ENCODE measurements around the gene SLAMF8. TPM values are rescaled to one million over a fixed set of nuclear protein-coding genes. Genes with fewer than 3 reads are reported as not detected.

The SLAMF8 gene
- total and polyA plus RNA-seq, 2 of the 8 experiments (the other 6 are each of a cell fraction or from before 2014, with no cell fraction given): not detected

DNA sequence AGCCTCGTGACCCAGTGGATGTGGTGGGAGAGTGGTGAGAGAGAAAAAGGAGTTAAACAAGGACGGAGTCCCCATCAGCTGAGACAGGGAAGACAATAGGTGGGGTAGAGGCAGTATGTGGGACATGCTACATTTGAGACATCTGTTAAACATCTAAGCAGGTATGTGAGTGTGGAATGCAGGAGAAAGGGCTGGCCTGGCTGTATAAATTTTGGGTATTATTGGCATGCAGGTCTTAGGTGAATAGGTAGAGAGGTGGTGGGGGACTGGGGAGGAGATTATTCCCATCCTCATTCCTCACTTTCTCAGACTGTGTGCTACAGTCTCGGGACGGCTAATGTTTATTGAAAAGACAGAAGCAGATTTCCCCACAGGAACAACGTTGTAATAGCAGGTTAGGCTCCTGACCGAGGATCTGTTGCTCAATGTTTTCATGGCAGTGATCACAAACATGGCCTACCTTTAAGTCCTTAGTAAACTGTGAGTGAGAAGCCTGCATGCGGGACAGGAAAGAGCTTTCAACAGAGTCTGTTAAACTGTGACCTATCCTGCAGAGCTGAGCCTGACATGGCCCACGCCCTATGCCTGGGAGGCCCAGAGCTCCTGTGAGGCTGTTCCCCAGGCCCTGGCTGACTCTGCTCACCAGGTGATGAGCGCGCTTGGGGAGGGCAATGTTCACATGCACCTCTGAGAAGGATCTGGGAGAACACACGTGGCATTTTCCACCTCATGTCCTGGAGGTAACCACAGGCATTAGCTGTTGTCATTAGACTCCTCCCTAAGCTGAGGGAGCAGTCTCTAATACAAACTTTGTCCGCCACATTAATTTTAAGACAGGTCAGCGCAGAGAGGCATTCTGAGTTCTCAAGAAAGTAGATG lies 19.3 kb downstream of the SLAMF8 start (continued):
- TF ChIP-seq, protein P1, sequence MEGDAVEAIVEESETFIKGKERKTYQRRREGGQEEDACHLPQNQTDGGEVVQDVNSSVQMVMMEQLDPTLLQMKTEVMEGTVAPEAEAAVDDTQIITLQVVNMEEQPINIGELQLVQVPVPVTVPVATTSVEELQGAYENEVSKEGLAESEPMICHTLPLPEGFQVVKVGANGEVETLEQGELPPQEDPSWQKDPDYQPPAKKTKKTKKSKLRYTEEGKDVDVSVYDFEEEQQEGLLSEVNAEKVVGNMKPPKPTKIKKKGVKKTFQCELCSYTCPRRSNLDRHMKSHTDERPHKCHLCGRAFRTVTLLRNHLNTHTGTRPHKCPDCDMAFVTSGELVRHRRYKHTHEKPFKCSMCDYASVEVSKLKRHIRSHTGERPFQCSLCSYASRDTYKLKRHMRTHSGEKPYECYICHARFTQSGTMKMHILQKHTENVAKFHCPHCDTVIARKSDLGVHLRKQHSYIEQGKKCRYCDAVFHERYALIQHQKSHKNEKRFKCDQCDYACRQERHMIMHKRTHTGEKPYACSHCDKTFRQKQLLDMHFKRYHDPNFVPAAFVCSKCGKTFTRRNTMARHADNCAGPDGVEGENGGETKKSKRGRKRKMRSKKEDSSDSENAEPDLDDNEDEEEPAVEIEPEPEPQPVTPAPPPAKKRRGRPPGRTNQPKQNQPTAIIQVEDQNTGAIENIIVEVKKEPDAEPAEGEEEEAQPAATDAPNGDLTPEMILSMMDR (IDR thresholded peaks at IDR 0.05; ENCODE audit: control extremely low read depth in 1 of 3, insufficient read depth in 1 of 3, low read depth in 1 of 3, low read length in 3 of 3): no peak
- no peak for TF ChIP-seq BACH1 (IDR thresholded peaks at IDR 0.05; ENCODE audit: low read length)
- TF ChIP-seq SP4 (IDR thresholded peaks at IDR 0.05; ENCODE audit: low read length): no peak
- no peak for TF ChIP-seq EZH2 (IDR thresholded peaks at IDR 0.05; ENCODE audit: low read depth, low read length, severe bottlenecking)
- TF ChIP-seq RAD21 (IDR thresholded peaks at IDR 0.05 in 1 of 2, conservative IDR thresholded peaks at IDR 0.05 in 1 of 2; ENCODE audit: low read depth in 2 of 2, low read length in 2 of 2): no peak
- no peak for TF ChIP-seq RNF2 (IDR thresholded peaks at IDR 0.05; ENCODE audit: borderline replicate concordance, low read depth, low read length, missing control alignments, poor library complexity, severe bottlenecking)
